GM23338 (cell line): ENCODE results near the gene SLC51B. TPM values are rescaled to one million over a fixed set of nuclear protein-coding genes. Genes with fewer than 3 reads are reported as not detected.
A peak's percentile ranks its signal among the peaks of the same experiment; 100 is the strongest.

ENCODE experiments used
- ATAC-seq: fragments of 200-7000 bp; cut with Tn5 transposase; 3 replicates; pipeline ENCODE4 v1.9.1; 2020
- DNase-seq: peaks from one replicate; pipeline ENCODE4 v3.0.0-alpha.2; 2015; ENCODE audit warnings: low spot score
- H2AFZ ChIP-seq: fragments of 200-600 bp; sonication (generic); 2 replicates; pipeline ENCODE4 v1.8.0; 2016; ENCODE audit warnings: antibody characterized with exemption, mild to moderate bottlenecking, moderate library complexity
- H3F3A ChIP-seq: fragments of 200-600 bp; sonication (generic); replicated peaks from 2 replicates; pipeline ENCODE4 v1.8.0; 2017; ENCODE audit warnings: antibody characterized with exemption, mixed run types, low read depth
- H3K27ac ChIP-seq: fragments of 200-600 bp; sonication (generic); 2 replicates; pipeline ENCODE4 v1.6.1; 2016; ENCODE audit warnings: low read depth
- H3K27me3 ChIP-seq: fragments of 200-600 bp; sonication (generic); 2 replicates; pipeline ENCODE4 v1.8.0; 2016; ENCODE audit warnings: mild to moderate bottlenecking, mixed run types, moderate library complexity; ENCODE audit not compliant: insufficient read depth
- H3K36me3 ChIP-seq: fragments of 200-600 bp; sonication (generic); 2 replicates; pipeline ENCODE4 v1.8.0; 2016; ENCODE audit warnings: mild to moderate bottlenecking; ENCODE audit not compliant: insufficient read depth
- H3K4me1 ChIP-seq: fragments of 200-600 bp; sonication (generic); 2 replicates; pipeline ENCODE4 v1.8.0; 2016; ENCODE audit warnings: mild to moderate bottlenecking, moderate library complexity; ENCODE audit not compliant: insufficient read depth
- H3K4me2 ChIP-seq: fragments of 200-600 bp; sonication (generic); 2 replicates; pipeline ENCODE4 v1.7.1; 2017; ENCODE audit warnings: mixed run types
- H3K4me3 ChIP-seq: fragments of 200-600 bp; sonication (generic); 2 replicates; pipeline ENCODE4 v1.6.1; 2016; ENCODE audit warnings: mixed run types
- H3K79me2 ChIP-seq: fragments of 200-600 bp; sonication (generic); replicated peaks from 2 replicates; pipeline ENCODE4 v1.8.0; 2017; ENCODE audit warnings: mild to moderate bottlenecking; ENCODE audit not compliant: insufficient read depth
- H3K9me2 ChIP-seq: fragments of 200-600 bp; sonication (generic); 2 replicates; pipeline ENCODE4 v1.8.0; 2017; ENCODE audit not compliant: insufficient read depth
- H4K20me1 ChIP-seq: fragments of 200-600 bp; sonication (generic); replicated peaks from 2 replicates; pipeline ENCODE4 v1.8.0; 2017; ENCODE audit warnings: mild to moderate bottlenecking; ENCODE audit not compliant: insufficient read depth
- H3K27ac Mint-ChIP-seq: 2 replicates; pipeline ENCODE4 v1.8.0; 2020; ENCODE audit warnings: inconsistent platforms, mild to moderate bottlenecking, moderate library complexity, mixed read lengths
- H3K27me3 Mint-ChIP-seq: 3 replicates; pipeline ENCODE4 v1.8.0; 2022; ENCODE audit warnings: low read depth, mild to moderate bottlenecking, moderate library complexity, mixed read lengths, inconsistent platforms; ENCODE audit not compliant: insufficient read depth, poor library complexity
- H3K36me3 Mint-ChIP-seq: 3 replicates; pipeline ENCODE4 v1.8.0; 2021; ENCODE audit warnings: low read depth, mild to moderate bottlenecking, inconsistent platforms, moderate library complexity, mixed read lengths
- H3K4me1 Mint-ChIP-seq: 3 replicates; pipeline ENCODE4 v1.8.0; 2020; ENCODE audit warnings: mild to moderate bottlenecking, inconsistent platforms, mixed read lengths
- H3K4me3 Mint-ChIP-seq: 3 replicates; pipeline ENCODE4 v1.8.0; 2021; ENCODE audit warnings: moderate library complexity, mild to moderate bottlenecking, inconsistent platforms, mixed read lengths
- H3K9me3 Mint-ChIP-seq: 3 replicates; pipeline ENCODE4 v1.8.0; 2020; ENCODE audit warnings: moderate library complexity, mild to moderate bottlenecking, inconsistent platforms, mixed read lengths
- POLR2AphosphoS5 ChIP-seq: IDR thresholded peaks from 2 replicates; pipeline ENCODE4 v1.6.1; 2016; ENCODE audit warnings: antibody characterized with exemption, low read depth
- STAT1 ChIP-seq: IDR thresholded peaks from one replicate; pipeline ENCODE4 v1.6.1; 2016; ENCODE audit warnings: antibody characterized with exemption; ENCODE audit not compliant: unreplicated experiment
- ZNF114 ChIP-seq: fragments of 250-450 bp; sonication (Bioruptor Pico); IDR thresholded peaks from 2 replicates; pipeline ENCODE4 v1.5.0; 2020; ENCODE audit warnings: mild to moderate bottlenecking, moderate library complexity
- polyA plus RNA-seq: library from polyadenylated mRNA; unstranded; fragments of >200 nt; fragmentation: Nextera tagmentation; extraction: Ambion mirVana; gene quantifications from 2 replicates; pipeline ENCODE4 v1.2.1, GENCODE V29; 2016
- total RNA-seq: library from RNA; depleted of rRNA; stranded (reverse); fragments of >200 nt; shearing (Covaris generic); gene quantifications from 2 replicates; pipeline ENCODE4 v1.2.3, GENCODE V29; 2014
- TF ChIP-seq, protein P1 (sequence below): IDR thresholded peaks from one replicate; pipeline ENCODE4 v1.6.1; 2018; ENCODE audit warnings: antibody characterized with exemption; ENCODE audit not compliant: unreplicated experiment
- TF ChIP-seq, protein P2 (sequence below), 2 experiments: fragments of 200-600 bp in 1 of 2; sonication (generic) in 1 of 2; conservative IDR thresholded peaks; 2 replicates each; pipeline versions ENCODE4 v1.5.1 to v1.6.1; 2016 to 2017; ENCODE audit warnings: antibody characterized with exemption in 2 of 2, low read depth in 2 of 2, mild to moderate bottlenecking in 2 of 2, moderate library complexity in 1 of 2

SLC51B gene
- total and polyA plus RNA-seq, 2 experiments from 2014 or later, result not detected

- TF ChIP-seq, protein P1, sequence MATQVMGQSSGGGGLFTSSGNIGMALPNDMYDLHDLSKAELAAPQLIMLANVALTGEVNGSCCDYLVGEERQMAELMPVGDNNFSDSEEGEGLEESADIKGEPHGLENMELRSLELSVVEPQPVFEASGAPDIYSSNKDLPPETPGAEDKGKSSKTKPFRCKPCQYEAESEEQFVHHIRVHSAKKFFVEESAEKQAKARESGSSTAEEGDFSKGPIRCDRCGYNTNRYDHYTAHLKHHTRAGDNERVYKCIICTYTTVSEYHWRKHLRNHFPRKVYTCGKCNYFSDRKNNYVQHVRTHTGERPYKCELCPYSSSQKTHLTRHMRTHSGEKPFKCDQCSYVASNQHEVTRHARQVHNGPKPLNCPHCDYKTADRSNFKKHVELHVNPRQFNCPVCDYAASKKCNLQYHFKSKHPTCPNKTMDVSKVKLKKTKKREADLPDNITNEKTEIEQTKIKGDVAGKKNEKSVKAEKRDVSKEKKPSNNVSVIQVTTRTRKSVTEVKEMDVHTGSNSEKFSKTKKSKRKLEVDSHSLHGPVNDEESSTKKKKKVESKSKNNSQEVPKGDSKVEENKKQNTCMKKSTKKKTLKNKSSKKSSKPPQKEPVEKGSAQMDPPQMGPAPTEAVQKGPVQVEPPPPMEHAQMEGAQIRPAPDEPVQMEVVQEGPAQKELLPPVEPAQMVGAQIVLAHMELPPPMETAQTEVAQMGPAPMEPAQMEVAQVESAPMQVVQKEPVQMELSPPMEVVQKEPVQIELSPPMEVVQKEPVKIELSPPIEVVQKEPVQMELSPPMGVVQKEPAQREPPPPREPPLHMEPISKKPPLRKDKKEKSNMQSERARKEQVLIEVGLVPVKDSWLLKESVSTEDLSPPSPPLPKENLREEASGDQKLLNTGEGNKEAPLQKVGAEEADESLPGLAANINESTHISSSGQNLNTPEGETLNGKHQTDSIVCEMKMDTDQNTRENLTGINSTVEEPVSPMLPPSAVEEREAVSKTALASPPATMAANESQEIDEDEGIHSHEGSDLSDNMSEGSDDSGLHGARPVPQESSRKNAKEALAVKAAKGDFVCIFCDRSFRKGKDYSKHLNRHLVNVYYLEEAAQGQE, result no peak
- no peak for TF ChIP-seq ZNF114 (CRISPR knock-in tag)
- no peak for TF ChIP-seq STAT1
Measured at GRCh38 chr15:65076486-65077290, 31.5 kb downstream of the SLC51B start, which contains the start of gene KBTBD13 (continued).

GRCh38 chr15:65077291-65077980, 32.2 kb downstream of the SLC51B start:
- Mint-ChIP-seq H3K9me3 (peaks cover 8% of the 10 kb centered on the region), H3K27me3 (peaks cover 18% of the 10 kb centered on the region), H3K4me1 (peaks cover 27% of the 10 kb centered on the region), H3K36me3 (no peaks in the 10 kb centered on the region; the same call in 2 of the 3 replicates), H3K4me3 (no peak overlapping the region; the same call in 2 of the 3 replicates), H3K27ac (no peak overlapping the region)
- Histone ChIP-seq H3K27ac (no peak overlapping the region), H3K4me3 (no peak overlapping the region), H2AFZ (peak overlapping the region; percentile 99), H3K27me3 (0 out of 2 replicates have a peak, but pooled peaks cover 3% of the 10 kb centered on the region), H3K79me2 (no peaks in the 10 kb centered on the region), H3K9me2 (no peaks in the 10 kb centered on the region), H3K36me3 (no peaks in the 10 kb centered on the region), H3K4me2 (no peak overlapping the region), H4K20me1 (no peaks in the 10 kb centered on the region), H3F3A (peaks cover 14% of the 10 kb centered on the region; the same call in 1 of the 2 replicates), H3K4me1 (peaks cover 16% of the 10 kb centered on the region)
- no peak for TF ChIP-seq STAT1
- TF ChIP-seq, protein P2, sequence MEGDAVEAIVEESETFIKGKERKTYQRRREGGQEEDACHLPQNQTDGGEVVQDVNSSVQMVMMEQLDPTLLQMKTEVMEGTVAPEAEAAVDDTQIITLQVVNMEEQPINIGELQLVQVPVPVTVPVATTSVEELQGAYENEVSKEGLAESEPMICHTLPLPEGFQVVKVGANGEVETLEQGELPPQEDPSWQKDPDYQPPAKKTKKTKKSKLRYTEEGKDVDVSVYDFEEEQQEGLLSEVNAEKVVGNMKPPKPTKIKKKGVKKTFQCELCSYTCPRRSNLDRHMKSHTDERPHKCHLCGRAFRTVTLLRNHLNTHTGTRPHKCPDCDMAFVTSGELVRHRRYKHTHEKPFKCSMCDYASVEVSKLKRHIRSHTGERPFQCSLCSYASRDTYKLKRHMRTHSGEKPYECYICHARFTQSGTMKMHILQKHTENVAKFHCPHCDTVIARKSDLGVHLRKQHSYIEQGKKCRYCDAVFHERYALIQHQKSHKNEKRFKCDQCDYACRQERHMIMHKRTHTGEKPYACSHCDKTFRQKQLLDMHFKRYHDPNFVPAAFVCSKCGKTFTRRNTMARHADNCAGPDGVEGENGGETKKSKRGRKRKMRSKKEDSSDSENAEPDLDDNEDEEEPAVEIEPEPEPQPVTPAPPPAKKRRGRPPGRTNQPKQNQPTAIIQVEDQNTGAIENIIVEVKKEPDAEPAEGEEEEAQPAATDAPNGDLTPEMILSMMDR (conservative IDR thresholded peaks at IDR 0.05; ENCODE audit: low read depth in 2 of 2), result peak in 1 of 2 experiments; percentile 8; a peak in 1 of 4 replicates
- no peak for TF ChIP-seq POLR2AphosphoS5
- ATAC-seq, result peak; percentile 30
- DNase-seq, result peak; percentile 41
